K562 (cell line): ENCODE data around the gene MFF. TPM values are rescaled to one million over a fixed set of nuclear protein-coding genes. Genes with fewer than 3 reads are reported as not detected.

Experiments
- ATAC-seq: fragments of 200-7000 bp; cut with Tn5 transposase; 3 replicates; pipeline ENCODE4 v1.9.1; 2020; ENCODE audit warnings: moderate library complexity
- BruUV-seq: library from RNA; stranded (reverse); fragments of 400-500 nt; replicated peaks from 2 replicates; lab custom pipeline; 2021; lab: Mats Ljungman, UMichigan
- CTCF ChIA-PET: fragments of 300-600 bp; formaldehyde crosslinking; extraction: SDS; loops from one replicate; lab custom pipeline; 2021; ENCODE audit warnings: low intra/inter-chr PET ratio; lab: Yijun Ruan, JAX
- POLR2A ChIA-PET: fragments of 300-600, 350-650 bp; sonication (Branson Sonifier 250); formaldehyde crosslinking; extraction: SDS; loops from one replicate; lab custom pipeline; 2021; ENCODE audit warnings: antibody characterized with exemption, inconsistent platforms; lab: Yijun Ruan, JAX
- DNase-seq, 4 experiments: peaks; one replicate each; pipeline versions ENCODE4 v3.0.0 to v3.0.0-alpha.2; 2011 to 2018; ENCODE audit warnings: low spot score in 3 of 4, mixed read lengths in 3 of 4; ENCODE audit errors: extremely low read depth in 1 of 4
- FAIRE-seq: peaks from 2 replicates; lab custom pipeline; 2011; peaks lifted over from hg19 to GRCh38; lab: Jason Lieb, UNC
- H2AFZ ChIP-seq: 2 replicates; pipeline ENCODE4 v1.6.0; 2011; ENCODE audit warnings: low read depth, low read length, control low read depth, inconsistent platforms
- H3K27ac ChIP-seq: fragments of 200-600 bp; 3 replicates; pipeline ENCODE4 v1.8.0; 2011; ENCODE audit warnings: low read depth, mild to moderate bottlenecking, control low read depth, inconsistent platforms, low read length, moderate library complexity, mixed read lengths; ENCODE audit errors: extremely low read depth
- H3K27me3 ChIP-seq, 2 experiments: fragments of 300-600 bp in 1 of 2; 2 replicates in 1 of 2; 3 replicates in 1 of 2; pipeline versions ENCODE4 v1.6.0 to v1.8.0; 2011; ENCODE audit warnings: inconsistent platforms in 2 of 2, low read length in 2 of 2, mild to moderate bottlenecking in 1 of 2, mixed read lengths in 1 of 2, moderate library complexity in 1 of 2; ENCODE audit not compliant: control insufficient read depth in 2 of 2, insufficient read depth in 2 of 2
- H3K36me3 ChIP-seq: fragments of 300-600 bp; 3 replicates; pipeline ENCODE4 v1.8.0; 2011; ENCODE audit warnings: mild to moderate bottlenecking, low read length, inconsistent platforms; ENCODE audit not compliant: control insufficient read depth, insufficient read depth
- H3K4me1 ChIP-seq, 2 experiments: fragments of 200-600 bp in 1 of 2; replicated peaks in 1 of 2; 2 replicates in 1 of 2; 3 replicates in 1 of 2; pipeline versions ENCODE4 v1.5.1 to v1.8.0; 2011; ENCODE audit warnings: inconsistent platforms in 2 of 2, low read length in 2 of 2, mild to moderate bottlenecking in 1 of 2, mixed read lengths in 1 of 2, moderate library complexity in 1 of 2; ENCODE audit not compliant: control insufficient read depth in 2 of 2, insufficient read depth in 2 of 2
- H3K4me2 ChIP-seq: 2 replicates; pipeline ENCODE4 v1.6.1; 2011; ENCODE audit warnings: low read length, control low read depth, inconsistent platforms, mixed read lengths; ENCODE audit not compliant: insufficient read depth
- H3K4me3 ChIP-seq: fragments of 200-600 bp; sonication (generic), shearing (Covaris generic); 2 replicates; pipeline ENCODE4 v1.5.1; 2016; ENCODE audit warnings: control low read depth, inconsistent platforms
- H3K79me2 ChIP-seq: fragments of 200-600 bp; 3 replicates; pipeline ENCODE4 v1.8.0; 2011; ENCODE audit warnings: low read length, inconsistent platforms; ENCODE audit not compliant: control insufficient read depth, insufficient read depth
- H3K9ac ChIP-seq, 2 experiments: 2 replicates each; pipeline versions ENCODE4 v1.6.0 to v1.6.1; 2011; ENCODE audit warnings: low read depth in 2 of 2, low read length in 2 of 2, control low read depth in 1 of 2, inconsistent platforms in 1 of 2, mild to moderate bottlenecking in 1 of 2, mixed read lengths in 1 of 2; ENCODE audit not compliant: insufficient read depth in 1 of 2
- H3K9me1 ChIP-seq: one replicate; pipeline ENCODE4 v1.6.0; 2011; ENCODE audit warnings: inconsistent platforms, mild to moderate bottlenecking, low read length, moderate library complexity; ENCODE audit not compliant: control insufficient read depth, insufficient read depth
- H3K9me3 ChIP-seq: replicated peaks from 2 replicates; pipeline ENCODE4 v1.5.1; 2011; ENCODE audit warnings: low read depth, low read length, inconsistent platforms; ENCODE audit not compliant: control insufficient read depth, insufficient read depth
- H4K20me1 ChIP-seq: replicated peaks from 2 replicates; pipeline ENCODE4 v1.6.1; 2011; ENCODE audit warnings: low read length, inconsistent platforms, mixed read lengths; ENCODE audit not compliant: control insufficient read depth, insufficient read depth
- EP300 ChIP-seq: IDR thresholded peaks from 2 replicates; pipeline ENCODE4 v1.6.1; 2012; ENCODE audit warnings: low read length, improper control_type of control experiment
- EZH2 ChIP-seq: IDR thresholded peaks from 2 replicates; pipeline ENCODE4 v1.6.1; 2012; ENCODE audit warnings: low read depth, mild to moderate bottlenecking, inconsistent platforms, low read length, borderline replicate concordance
- FOSL1 ChIP-seq: fragments of 200-800 bp; sonication (Bioruptor generic); conservative IDR thresholded peaks from 2 replicates; pipeline ENCODE4 v1.6.1; 2016; ENCODE audit warnings: missing genetic modification characterization, missing compliant biosample characterization
- GTF2F1 ChIP-seq: IDR thresholded peaks from 2 replicates; pipeline ENCODE4 v1.6.1; 2011; ENCODE audit warnings: low read depth, low read length, improper control_type of control experiment
- MCM2 ChIP-seq: fragments of 450-650 bp; IDR thresholded peaks from 2 replicates; pipeline ENCODE4 v1.6.1; 2017; ENCODE audit warnings: low read depth, mild to moderate bottlenecking
- MTA1 ChIP-seq: fragments of 450-650 bp; IDR thresholded peaks from 2 replicates; pipeline ENCODE4 v1.6.1; 2017; ENCODE audit warnings: borderline replicate concordance
- MYNN ChIP-seq, 2 experiments: sonication (generic); formaldehyde crosslinking in 1 of 2; IDR thresholded peaks; 2 replicates each; pipeline versions ENCODE4 v1.5.0 to v1.6.1; 2016 to 2020; ENCODE audit warnings: antibody characterized with exemption in 1 of 2, missing genetic modification reagents in 1 of 2
- NCOA2 ChIP-seq, 2 experiments: fragments of 450-650 bp; IDR thresholded peaks; 2 replicates each; pipeline ENCODE4 v1.6.1; 2018; ENCODE audit warnings: mild to moderate bottlenecking in 2 of 2, moderate library complexity in 1 of 2; ENCODE audit not compliant: partially characterized antibody in 2 of 2
- PRPF4 ChIP-seq: fragments of 200-400 bp; formaldehyde crosslinking; IDR thresholded peaks from one replicate; pipeline ENCODE4 v1.6.1; 2017; ENCODE audit warnings: low read length, low read depth, mild to moderate bottlenecking; ENCODE audit not compliant: insufficient read depth, poor library complexity, severe bottlenecking
- RCOR1 ChIP-seq, 2 experiments: IDR thresholded peaks; 2 replicates each; pipeline ENCODE4 v1.6.1; 2012; ENCODE audit warnings: low read depth in 2 of 2, low read length in 2 of 2, borderline replicate concordance in 1 of 2, improper control_type of control experiment in 1 of 2
- WGBS: fragments of 100-300 bp; shearing (Covaris generic); methylation state at CpG from one replicate; pipeline ENCODE4 v1.1.6; 2016; ENCODE audit warnings: low coverage, mixed read lengths; ENCODE audit not compliant: insufficient coverage; ENCODE audit errors: missing lambda C conversion rate; 5-methylcytosine and 5-hydroxymethylcytosine counted together
- in situ Hi-C: fragments of 300-500 bp; cut with MboI; formaldehyde crosslinking; loops from 4 replicates; pipeline ENCODE4 v1.15.0; 2018; ENCODE audit warnings: inconsistent platforms, mixed read lengths
- intact Hi-C: fragments of 100-400 bp; cut with micrococcal nuclease; formaldehyde crosslinking; loops from 2 replicates; pipeline ENCODE4 v1.14.2; 2022
- polyA plus RNA-seq, 8 experiments: library from polyadenylated mRNA; depleted of rRNA in 4 of 8; stranded (reverse) in 5 of 8; unstranded in 3 of 8; fragments of >200 nt; fragmentation: Nextera tagmentation in 2 of 8; fragmentation: Illumina TruSeq in 1 of 8; extraction: Ambion mirVana in 2 of 8; extraction: Trizol in 1 of 8; gene quantifications; 2 replicates each; pipeline versions ENCODE4 v1.2.1 to v1.2.3, GENCODE V29; 2011 to 2014; ENCODE audit warnings: inconsistent platforms in 1 of 8, missing spikeins in 1 of 8
- total RNA-seq, 7 experiments: library from RNA; depleted of rRNA in 6 of 7; stranded (reverse); fragments of >200 nt in 6 of 7; fragmentation: Illumina TruSeq in 2 of 7; extraction: Trizol in 2 of 7; gene quantifications; 2 replicates each; pipeline versions ENCODE4 v1.2.1 to v1.2.3, GENCODE V29; 2011 to 2021; ENCODE audit warnings: low replicate concordance in 1 of 7

The MFF gene
- total and polyA plus RNA-seq, 9 of the 15 experiments (the other 6 are each of a cell fraction or from before 2014, with no cell fraction given) = 9.4 to 75.4 (median 55.7) TPM

DNA sequence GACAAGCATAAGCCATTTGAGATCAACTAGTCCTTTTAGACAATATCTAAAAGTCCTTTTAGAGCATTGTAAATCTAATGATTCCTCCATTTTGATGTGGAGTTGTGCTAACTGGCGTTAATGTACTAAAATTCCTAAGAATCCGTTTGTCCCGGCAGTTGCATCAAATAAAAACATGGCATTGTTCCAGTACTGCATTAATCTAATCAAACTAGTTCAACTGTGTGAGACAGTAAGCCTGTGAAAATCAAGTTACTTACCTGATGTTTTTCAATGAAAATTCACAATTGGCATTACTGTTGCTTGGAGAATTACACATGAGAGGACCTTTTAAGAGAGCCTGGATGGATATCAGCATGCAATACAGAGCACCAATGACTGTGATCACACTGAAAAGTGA, 40.8 kb downstream of the MFF start:
- CTCF ChIA-PET = no interaction called here
- Histone ChIP-seq H4K20me1 (no peaks in the 10 kb centered on the region), H3K36me3 (no peaks in the 10 kb centered on the region), H3K9me1 (no peaks in the 10 kb centered on the region), H3K4me1 (no peaks in the 10 kb centered on the region; a peak in 1 of 5 replicates), H3K9ac (no peak overlapping the region), H3K79me2 (no peaks in the 10 kb centered on the region), H3K4me2 (no peak overlapping the region), H3K27ac (no peak overlapping the region), H2AFZ (no peak overlapping the region), H3K9me3 (no peaks in the 10 kb centered on the region), H3K27me3 (no peaks in the 10 kb centered on the region; a peak in 1 of 5 replicates), H3K4me3 (no peak overlapping the region)
- POLR2A ChIA-PET = no interaction called here
- ATAC-seq (no peak), FAIRE-seq (no peak), DNase-seq (no peak)
- in situ Hi-C loops = no loop called here
- no peak for TF ChIP-seq GTF2F1
- no peak for TF ChIP-seq MCM2
- no peak for TF ChIP-seq MYNN (IDR thresholded peaks at IDR 0.05)
- no peak for TF ChIP-seq MYNN (CRISPR knock-in tag; IDR thresholded peaks at IDR 0.05)
- TF ChIP-seq NCOA2 (IDR thresholded peaks at IDR 0.05; ENCODE audit: partially characterized antibody in 2 of 2) = no peak
- TF ChIP-seq MTA1 = no peak
- TF ChIP-seq EZH2 = no peak
- no peak for TF ChIP-seq FOSL1
- no peak for TF ChIP-seq EP300
- TF ChIP-seq PRPF4 = no peak
- TF ChIP-seq RCOR1 (IDR thresholded peaks at IDR 0.05; ENCODE audit: borderline replicate concordance in 1 of 2, low read depth in 2 of 2, low read length in 2 of 2) = no peak
- no TSS peak for BruUV-seq
- 8% methylated on average over 3 of the region's 3 CpGs for WGBS
- intact Hi-C loops = loop anchor here (2.0 kb wide), 1 partner anchor 401 kb away; no protein-coding TSS in a partner anchor
